PFSK-1 (cell line): ENCODE results near the gene MAGI2.

Experiments
- REST ChIP-seq, 2 experiments: IDR thresholded peaks; 2 replicates each; pipeline versions ENCODE4 v1.6.1 to v1.8.0; 2011 to 2012; ENCODE audit warnings: low read depth in 2 of 2, low read length in 2 of 2, control low read depth in 1 of 2, inconsistent platforms in 1 of 2, mild to moderate bottlenecking in 1 of 2, moderate library complexity in 1 of 2; ENCODE audit not compliant: insufficient read depth in 1 of 2
- SIN3A ChIP-seq: IDR thresholded peaks from 2 replicates; pipeline ENCODE4 v1.6.1; 2012; ENCODE audit warnings: mild to moderate bottlenecking, low read length, moderate library complexity, borderline replicate concordance; ENCODE audit not compliant: insufficient read depth

DNA sequence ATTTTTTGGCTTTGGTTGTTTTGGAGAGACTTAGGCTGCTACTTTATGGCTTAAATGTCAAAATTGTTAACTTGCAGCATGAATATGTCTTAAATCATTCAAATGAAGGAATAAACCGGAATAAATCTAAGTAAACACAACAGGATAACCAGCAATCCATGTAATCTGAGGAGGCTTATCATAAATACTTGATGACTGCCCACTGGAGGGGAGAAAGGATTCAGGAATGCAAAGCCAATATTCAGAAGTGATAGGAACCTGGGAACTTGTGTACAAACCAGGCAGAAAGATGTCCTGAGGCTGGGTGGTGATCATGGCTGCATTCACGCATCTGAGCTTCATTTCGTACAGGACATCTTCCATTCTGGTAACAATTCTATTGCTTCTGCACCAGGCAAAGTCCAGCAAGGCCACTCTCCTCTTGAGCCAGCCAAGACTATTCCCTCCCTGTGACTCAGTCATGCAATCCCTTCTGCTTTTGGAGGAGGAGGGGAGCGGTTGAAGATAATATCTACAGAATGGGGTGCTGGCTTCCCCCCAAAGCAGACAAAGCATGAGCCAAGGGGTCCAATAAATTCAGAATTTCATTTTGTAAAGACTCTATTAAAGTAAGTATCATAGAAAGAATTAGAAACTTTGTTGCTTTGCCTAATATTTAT, 1280.4 kb downstream of the MAGI2 start:
- no peak for TF ChIP-seq SIN3A
- no peak for TF ChIP-seq REST (IDR thresholded peaks at IDR 0.05; ENCODE audit: insufficient read depth in 1 of 2, low read depth in 2 of 2, low read length in 2 of 2)
